GM19452 (cell line): Measurements from ENCODE around the gene SLC44A3.
"Not testable (repeated sequence)": the region's sequence is repeated elsewhere in the genome, so short reads cannot be mapped to it uniquely, and the experiment has no call there.

ENCODE experiments used
- ATAC-seq: cut with Tn5 transposase; IDR thresholded peaks from one replicate; pipeline ENCODE4 v1.9.1; 2021; ENCODE audit not compliant: unreplicated experiment

SLC44A3 gene

GRCh38 chr1:94928293-94928939 lies 108.3 kb downstream of the SLC44A3 start:
- no peak for ATAC-seq

DNA sequence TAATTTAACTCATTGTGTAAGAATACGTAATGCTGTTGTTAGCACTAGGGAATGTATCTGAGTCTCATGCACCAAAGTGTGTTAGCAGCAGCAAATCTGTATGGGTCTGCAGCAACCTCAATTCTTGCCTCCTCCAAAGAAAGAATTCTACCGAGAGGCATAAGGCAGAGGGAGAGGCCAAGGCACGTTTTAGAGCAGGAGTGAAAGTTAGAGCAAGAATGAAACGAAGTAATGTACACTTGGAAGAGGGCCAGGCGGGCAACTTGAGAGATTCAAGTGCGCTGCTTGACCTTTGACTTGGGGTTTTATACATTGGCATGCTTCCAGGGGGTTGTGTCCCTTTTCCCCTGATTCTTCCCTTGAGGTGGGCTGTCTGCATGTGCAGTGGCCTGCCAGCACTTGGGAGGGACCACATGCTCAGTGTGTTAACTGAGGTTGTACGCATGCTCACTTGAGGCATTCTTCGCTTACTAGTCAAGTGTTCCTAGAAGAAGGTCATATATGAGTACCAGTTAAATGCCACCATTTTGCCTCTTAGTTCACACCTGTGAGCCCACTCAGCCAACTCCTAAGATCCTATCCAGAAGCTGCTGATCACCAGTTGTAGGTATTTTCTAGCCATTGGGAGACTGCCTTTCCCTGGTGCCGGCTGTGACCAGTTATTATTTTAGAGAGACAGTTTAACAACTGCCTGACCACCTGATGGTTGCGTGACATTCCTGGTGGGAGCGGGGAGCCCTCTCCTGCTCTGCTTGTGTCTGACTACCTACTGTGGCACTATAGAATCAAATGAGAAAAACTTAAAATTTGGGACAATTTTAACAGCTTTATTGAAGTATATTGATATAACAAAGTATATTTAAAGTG lies 109.4 kb downstream of the SLC44A3 start:
- ATAC-seq: no peak

DNA sequence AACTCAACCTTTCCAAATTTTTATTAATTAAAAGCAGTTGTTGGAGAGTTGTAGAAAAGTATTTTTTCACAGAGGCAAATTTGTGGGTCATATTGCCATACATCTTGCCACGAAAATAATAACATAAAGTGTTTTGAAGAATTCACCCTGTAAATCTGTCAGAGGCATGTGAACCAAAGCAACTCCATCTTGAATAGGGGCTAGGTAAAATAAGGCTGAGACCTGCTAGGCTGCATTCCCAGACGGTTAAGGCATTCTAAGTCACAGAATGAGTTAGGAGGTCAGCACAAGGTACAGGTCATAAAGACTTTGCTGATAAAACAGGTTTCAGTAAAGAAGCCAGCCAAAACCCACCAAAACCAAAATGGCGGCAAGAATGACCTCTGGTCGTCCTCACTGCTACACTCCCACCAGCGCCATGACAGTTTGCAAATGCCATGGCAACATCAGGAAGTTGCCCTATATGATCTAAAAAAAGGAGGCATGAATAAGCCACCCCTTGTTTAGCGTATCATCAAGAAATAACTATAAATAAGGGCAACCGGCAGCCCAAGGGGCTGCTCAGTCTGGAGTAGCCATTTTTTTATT lies 111.2 kb downstream of the SLC44A3 start:
- no peak for ATAC-seq

GRCh38 chr1:94934551-94934950 lies 114.4 kb downstream of the SLC44A3 start:
- no peak for ATAC-seq

- ATAC-seq: no peak
Measured at GRCh38 chr1:94935034-94935433, 114.9 kb downstream of the SLC44A3 start.

DNA sequence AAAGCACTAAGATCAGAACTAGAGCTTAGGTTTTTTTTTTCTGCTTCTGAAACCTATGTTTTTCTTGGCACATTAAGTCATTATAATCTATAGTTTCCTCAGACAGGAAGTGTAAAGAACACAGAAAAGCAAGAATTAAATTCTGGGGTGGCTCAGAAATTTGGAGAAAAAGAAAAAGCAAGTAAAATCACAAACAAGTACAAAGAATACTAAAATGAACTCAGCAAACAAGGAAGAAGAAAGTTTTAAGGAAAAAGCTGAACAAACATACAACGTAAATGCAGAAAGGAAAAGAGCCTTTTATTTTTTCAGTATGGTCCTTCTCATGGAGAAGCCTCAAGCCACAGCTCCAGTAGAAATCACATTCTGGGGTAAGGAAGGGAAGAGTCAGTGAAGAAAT lies 115.3 kb downstream of the SLC44A3 start:
- ATAC-seq: no peak

DNA sequence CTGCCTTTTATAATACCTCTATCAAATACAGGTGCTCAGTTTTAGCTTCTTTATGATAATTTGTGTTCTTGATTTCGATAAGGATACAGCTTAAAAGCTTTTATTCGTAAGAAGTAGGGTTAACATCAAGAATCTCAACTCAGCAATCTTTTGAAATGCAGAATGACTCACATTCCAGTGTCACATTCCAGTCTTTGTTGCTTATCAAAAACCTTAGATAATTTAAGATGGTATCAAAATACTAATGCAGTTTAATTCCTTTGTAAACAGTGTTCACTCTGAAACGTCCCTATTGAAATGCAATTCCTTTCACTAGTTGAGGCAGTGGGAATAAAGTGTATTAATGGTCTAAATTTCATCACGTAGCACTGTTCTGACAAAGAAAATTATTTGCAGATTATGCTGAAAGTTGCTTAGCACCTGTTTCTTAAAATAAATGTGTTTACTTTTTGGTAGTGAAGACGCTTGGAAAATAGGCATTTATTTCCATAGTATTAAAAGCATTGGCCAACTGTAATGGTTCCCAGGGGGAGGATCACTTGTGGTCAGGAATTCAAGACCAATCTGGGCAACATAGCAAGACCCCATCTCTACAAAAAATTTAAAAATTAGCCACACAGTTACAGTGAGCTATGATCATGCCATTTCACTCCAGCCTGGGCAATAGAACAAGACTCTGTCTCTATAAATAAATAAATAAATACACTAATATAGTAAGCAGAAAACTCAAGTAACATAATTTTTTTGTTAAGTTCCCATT lies 116.9 kb downstream of the SLC44A3 start:
- ATAC-seq: no peak

DNA sequence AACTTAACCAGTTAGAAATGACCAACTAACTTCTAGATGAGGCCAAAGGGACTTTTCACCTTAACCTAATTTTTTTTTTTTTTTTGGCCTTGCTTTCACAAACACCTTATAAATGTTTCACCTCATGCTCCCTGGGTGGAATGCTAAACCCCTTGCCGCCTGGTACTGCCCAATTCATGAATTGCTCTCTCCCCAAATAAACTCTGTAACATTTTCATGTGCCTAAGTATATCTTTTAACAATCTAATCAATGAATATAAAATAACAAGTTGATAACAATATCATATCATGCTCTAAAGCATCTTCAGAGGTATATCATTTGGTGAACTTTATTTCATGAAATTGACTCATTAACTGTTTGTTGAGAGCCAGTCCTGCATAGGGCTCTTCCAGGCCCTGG lies 117.7 kb downstream of the SLC44A3 start:
- ATAC-seq: no peak

DNA sequence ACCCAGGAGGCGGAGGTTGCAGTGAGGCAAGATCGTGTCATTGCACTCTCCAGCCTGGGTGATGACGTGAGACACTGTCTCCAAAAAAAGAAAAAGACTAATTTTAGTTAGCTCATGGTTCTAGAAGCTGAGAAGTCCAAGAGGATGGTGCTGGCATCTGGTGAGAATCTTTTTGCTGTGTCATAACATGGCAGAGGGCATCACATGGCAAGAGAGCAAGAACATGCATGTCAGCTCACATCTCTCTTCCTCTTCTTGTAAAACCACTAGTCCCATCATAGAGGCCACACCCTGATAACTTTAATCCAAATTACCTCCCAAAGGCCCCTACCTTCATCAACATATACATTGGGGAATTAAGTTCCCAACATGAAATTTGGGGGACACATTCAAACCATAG lies 120.6 kb downstream of the SLC44A3 start:
- no peak for ATAC-seq

DNA sequence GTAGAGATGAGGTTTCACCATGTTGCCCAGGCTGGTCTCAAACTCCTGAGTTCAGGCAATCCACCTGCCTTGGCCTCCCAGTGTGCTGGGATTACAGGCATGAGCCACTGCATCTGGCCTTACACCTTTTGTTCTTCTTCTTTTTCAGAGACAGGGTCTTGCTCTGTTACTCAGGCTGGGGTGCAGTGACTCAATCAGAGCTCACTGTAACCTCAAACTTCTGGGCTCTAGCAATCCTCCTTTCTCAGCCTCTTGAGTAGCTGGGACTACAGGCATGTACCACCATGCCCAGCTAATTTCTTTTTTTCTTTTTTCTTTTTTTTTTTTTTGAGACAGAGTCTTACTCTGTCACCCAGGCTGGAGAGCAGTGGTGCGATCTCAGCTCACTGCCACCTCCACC lies 121.3 kb downstream of the SLC44A3 start:
- ATAC-seq: not testable (repeated sequence)

DNA sequence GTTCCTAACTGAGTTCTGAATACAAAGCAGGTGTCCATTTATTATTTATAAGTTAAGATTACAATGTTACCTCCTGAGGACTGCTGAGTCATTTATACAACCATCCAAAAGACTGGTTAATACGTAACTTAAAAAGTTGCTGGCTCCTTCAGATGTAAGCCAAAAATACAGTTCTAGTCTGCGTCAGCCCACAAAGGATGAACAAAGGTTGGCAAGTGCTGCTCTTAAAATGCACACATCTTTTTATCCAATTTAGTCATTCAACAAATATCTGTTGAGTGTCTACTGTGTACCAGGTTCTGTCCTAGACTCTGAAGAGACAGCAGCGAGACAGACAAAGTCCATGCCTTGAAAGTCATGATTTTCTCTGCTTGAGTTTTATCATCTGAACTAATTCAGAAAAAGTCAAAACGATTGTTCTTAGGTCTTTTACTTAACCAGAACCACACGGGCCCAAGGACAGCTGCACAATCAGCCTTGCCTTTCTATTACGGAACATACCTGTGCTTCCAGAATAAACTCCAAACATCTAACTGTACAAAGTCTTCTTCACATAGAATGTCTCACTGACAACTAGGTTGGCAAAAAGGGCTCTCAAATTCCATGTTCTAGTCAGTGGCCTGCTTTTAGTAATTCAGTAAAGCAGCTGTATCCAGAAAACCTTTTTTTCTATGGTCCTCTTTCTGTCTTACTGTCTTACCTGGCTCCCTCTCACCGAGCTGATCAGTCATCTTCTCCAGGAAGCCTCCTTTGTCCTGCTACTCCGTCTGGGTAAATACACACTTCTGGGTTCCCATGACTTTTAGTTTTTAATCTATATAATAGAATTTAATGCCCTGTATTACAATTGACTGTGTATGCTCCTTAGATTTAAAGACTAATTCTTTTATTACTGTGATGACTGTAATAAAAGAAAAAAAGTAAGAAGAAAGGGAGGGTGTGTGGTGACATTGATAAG lies 122.3 kb downstream of the SLC44A3 start:
- ATAC-seq: no peak
